Nephron progenitor cell (in vitro differentiated cells): ENCODE measurements around the gene ZNF584.
A peak's percentile ranks its signal among the peaks of the same experiment; 100 is the strongest.

Experiments
- DNase-seq: peaks from one replicate; pipeline ENCODE4 v3.0.0; 2021
- H3K27ac Mint-ChIP-seq: 2 replicates; pipeline ENCODE4 v1.8.0; 2021; ENCODE audit warnings: mild to moderate bottlenecking, moderate library complexity, mixed read lengths
- H3K27me3 Mint-ChIP-seq: 2 replicates; pipeline ENCODE4 v1.8.0; 2021; ENCODE audit warnings: mild to moderate bottlenecking, low read depth, mixed read lengths; ENCODE audit not compliant: poor library complexity
- H3K36me3 Mint-ChIP-seq: 2 replicates; pipeline ENCODE4 v1.8.0; 2021; ENCODE audit warnings: low read depth, mixed read lengths
- H3K4me1 Mint-ChIP-seq: 2 replicates; pipeline ENCODE4 v1.8.0; 2021; ENCODE audit warnings: mixed read lengths
- H3K4me3 Mint-ChIP-seq: 2 replicates; pipeline ENCODE4 v1.8.0; 2021; ENCODE audit warnings: mild to moderate bottlenecking, moderate library complexity, mixed read lengths
- H3K9me3 Mint-ChIP-seq: 2 replicates; pipeline ENCODE4 v1.8.0; 2021; ENCODE audit warnings: mild to moderate bottlenecking, moderate library complexity, mixed read lengths
- TF ChIP-seq, protein P1 (sequence below): fragments of 200-600 bp; sonication (generic); IDR thresholded peaks from 2 replicates; pipeline ENCODE4 v1.5.0; 2021; ENCODE audit warnings: antibody characterized with exemption

ZNF584 gene

DNA sequence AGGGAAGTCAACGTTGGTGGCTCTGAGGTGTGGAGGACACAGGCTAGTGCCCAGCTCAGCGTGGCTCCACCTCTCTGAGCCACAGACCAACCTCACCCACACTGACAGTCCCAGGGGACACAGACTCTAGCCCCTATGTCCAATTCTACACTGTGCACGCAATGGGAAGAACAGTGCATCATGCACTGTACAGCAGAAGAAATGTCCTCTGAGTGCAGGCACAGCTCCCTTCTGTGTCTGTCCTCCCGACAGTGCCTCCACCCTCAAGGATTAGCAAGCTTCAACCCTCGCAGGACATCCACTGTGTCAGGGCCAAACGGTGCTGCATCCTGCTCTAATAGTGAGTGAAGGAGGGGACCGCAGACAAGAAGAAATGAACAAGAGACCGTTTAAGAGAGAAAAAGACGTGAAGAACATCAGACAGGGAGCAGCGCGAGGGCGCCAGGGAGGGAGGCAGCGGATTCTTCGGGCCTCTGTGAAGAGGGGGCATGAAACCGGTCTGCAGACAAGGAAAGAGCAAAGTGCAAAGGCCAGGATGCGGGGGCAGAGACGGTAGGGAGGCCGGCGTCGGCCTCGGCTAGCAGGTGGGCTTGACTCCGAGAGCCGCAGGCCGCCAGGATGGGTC is 28.3 kb upstream of the ZNF584 start:
- peak overlapping the region; percentile 91 for H3K4me3 Mint-ChIP-seq

DNA sequence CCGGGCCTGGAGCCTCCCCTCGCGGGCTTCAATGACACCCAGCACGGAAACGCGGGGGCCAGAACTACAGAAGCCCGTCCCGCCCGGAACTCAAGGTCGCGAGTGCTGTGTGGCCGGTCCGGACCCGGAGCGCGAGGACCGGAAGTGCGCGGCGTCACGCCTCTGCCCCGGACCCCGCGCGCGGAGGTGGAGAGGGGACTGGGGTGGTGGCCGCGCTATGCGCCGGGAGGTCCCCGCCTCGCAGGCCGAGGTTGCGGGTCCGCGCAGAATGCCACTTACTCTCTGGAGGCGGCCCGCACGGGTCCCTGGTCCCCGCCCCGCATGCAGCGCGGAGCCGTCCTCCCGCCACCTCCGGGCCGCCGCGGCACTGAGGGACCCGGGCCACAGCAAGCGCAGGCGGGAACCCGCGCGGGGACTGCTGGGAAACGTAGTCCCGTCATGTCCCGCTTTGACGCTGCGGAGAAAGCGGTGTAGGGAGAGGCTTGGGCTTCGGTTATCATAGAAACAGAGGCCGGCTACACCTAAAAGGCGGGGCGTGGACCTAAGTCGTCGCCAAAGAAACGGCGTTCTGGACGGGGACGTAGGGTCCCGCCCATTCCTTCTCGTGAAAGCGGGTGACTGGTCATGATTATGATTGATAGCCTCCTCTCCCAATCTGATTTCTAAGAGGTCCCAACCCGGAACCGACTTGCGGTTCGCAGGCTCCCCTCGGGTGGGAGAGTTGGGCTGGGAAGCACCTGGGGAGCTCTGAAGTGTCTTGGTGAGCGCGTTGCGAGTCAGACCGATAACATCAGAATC is 27.6 kb upstream of the ZNF584 start, which contains the start of gene ZNF837:
TSS of gene ZNF837 (minus strand) at position 369 of the 798 bp plus-strand sequence. CDS start 11,698 bp downstream, outside the sequence.
- H3K4me1 Mint-ChIP-seq, result peaks cover 35% of the 10 kb centered on the region
- DNase-seq, result peak; percentile 95
- peak within 1 kb of the TSS; percentile 91 for H3K27ac Mint-ChIP-seq
- no peaks in the 10 kb centered on the region for H3K36me3 Mint-ChIP-seq
- no peaks in the 10 kb centered on the region for H3K9me3 Mint-ChIP-seq
- H3K27me3 Mint-ChIP-seq, result no peaks in the 10 kb centered on the region
- TF ChIP-seq, protein P1, sequence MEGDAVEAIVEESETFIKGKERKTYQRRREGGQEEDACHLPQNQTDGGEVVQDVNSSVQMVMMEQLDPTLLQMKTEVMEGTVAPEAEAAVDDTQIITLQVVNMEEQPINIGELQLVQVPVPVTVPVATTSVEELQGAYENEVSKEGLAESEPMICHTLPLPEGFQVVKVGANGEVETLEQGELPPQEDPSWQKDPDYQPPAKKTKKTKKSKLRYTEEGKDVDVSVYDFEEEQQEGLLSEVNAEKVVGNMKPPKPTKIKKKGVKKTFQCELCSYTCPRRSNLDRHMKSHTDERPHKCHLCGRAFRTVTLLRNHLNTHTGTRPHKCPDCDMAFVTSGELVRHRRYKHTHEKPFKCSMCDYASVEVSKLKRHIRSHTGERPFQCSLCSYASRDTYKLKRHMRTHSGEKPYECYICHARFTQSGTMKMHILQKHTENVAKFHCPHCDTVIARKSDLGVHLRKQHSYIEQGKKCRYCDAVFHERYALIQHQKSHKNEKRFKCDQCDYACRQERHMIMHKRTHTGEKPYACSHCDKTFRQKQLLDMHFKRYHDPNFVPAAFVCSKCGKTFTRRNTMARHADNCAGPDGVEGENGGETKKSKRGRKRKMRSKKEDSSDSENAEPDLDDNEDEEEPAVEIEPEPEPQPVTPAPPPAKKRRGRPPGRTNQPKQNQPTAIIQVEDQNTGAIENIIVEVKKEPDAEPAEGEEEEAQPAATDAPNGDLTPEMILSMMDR, result no peak
- H3K4me3 Mint-ChIP-seq, result peak within 1 kb of the TSS; percentile 91

More for the DNA sequence above, 28.3 kb upstream of the ZNF584 start:
- H3K9me3 Mint-ChIP-seq, result no peaks in the 10 kb centered on the region
- no peak for DNase-seq
- peaks cover 28% of the 10 kb centered on the region for H3K4me1 Mint-ChIP-seq
- H3K36me3 Mint-ChIP-seq, result no peaks in the 10 kb centered on the region
- no peaks in the 10 kb centered on the region for H3K27me3 Mint-ChIP-seq
- TF ChIP-seq, protein P1, result no peak
- peak overlapping the region; percentile 91 for H3K27ac Mint-ChIP-seq

DNA sequence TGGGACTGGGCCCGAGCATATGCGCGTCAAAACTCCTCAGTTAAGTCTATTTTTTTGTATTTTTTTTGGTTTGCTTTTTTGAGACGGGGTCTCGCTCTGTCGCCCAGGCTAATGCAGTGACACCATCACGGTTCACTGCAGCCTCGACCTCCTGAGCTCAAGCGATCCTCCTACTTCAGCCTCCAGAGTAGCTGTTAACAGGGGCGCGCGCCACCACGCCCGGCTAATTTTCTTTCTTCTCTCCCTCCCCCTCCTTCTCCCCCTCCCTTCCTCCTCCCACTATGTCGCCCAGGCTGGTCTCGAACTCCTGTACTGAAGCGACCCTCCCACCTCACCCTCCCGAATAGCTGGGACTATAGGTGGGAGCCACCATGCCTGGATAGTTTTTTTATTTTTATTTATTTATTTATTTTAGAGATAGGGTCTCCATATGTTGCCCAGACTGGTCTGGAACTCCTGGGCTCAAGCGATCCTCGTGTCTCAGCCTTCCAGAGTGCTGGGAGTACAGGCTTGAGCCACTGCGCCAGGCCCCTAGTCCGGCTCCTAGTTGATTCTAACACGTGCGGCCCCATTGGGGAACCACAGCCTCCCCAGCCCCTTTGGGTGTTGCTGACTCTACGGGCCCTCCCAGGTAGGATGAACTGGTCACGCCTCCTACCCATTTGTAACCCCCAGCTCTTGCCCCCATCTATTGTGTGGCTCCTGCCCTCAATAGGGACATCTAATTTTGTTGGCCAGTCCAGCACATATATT is 26.8 kb upstream of the ZNF584 start:
- H3K36me3 Mint-ChIP-seq, result no peaks in the 10 kb centered on the region
- H3K4me1 Mint-ChIP-seq, result peaks cover 40% of the 10 kb centered on the region

DNA sequence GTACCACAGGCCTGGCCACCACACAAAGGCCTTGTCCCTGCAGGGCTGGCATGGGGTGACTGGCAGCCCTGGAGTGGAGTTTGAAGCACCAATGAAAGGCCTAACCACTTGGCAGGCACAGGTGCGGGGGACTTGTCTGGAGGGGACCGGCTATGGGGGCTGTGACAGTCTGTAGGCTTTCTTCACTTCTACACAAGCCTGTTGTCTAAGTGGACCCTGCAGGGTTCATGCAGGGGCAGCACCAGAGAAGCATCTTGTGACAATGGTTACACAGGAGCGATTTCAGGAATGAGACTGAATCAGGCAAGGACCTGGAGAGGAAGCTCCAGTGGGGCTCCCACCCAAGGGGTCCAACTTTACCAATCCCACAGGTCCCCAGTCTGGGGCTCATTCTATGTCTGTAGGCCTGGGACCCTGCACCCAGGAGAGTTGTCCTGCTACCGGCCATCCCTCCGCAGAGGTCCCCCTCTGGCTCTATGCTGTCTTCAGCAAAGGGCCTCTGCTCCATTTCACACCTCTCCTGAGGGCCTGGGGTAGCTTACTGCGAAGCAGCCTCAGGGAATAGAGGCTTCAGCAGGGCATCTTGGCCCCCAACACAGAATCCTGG is 25.3 kb upstream of the ZNF584 start:
- Mint-ChIP-seq H3K36me3 (peaks cover 4% of the 10 kb centered on the region), H3K4me1 (peaks cover 52% of the 10 kb centered on the region), H3K9me3 (no peaks in the 10 kb centered on the region), H3K27me3 (no peaks in the 10 kb centered on the region), H3K27ac (no peak overlapping the region), H3K4me3 (peak overlapping the region; percentile 42)
- no peak for DNase-seq
- TF ChIP-seq, protein P1, result no peak

More for the DNA sequence above, 26.8 kb upstream of the ZNF584 start:
- no peaks in the 10 kb centered on the region for H3K9me3 Mint-ChIP-seq
- peak; percentile 22 for DNase-seq
- peak overlapping the region; percentile 91 for H3K4me3 Mint-ChIP-seq
- H3K27ac Mint-ChIP-seq, result peak overlapping the region; percentile 77
- no peaks in the 10 kb centered on the region for H3K27me3 Mint-ChIP-seq
- TF ChIP-seq, protein P1, result no peak

DNA sequence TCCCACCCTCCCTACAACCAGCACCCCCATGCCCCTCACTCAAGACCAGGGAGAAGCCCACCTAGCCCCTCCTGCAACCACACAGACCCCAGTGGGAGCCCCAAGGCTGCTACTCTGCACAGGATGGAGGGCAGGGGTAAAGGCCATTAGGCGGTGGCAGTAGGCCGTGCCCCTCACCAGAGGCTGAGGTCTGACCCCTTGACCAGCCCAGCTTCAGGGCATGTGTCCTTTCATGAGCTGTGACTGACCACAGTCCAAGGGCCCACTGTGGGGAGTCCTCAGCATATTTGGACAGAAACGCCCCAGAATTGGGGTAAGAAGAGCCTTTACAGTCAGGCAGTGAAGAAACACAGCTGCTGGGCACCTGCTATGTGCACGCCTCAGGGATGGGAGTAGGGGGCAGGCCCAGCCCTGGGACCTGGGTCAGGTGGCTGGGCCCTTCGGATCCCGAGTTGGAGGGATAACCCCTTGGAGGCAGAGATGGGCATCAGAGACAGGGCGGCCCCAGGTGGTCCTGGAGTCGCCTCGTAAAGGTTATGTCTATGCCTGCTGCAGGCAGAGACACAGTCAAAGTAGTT is 23.0 kb upstream of the ZNF584 start:
- H3K4me1 Mint-ChIP-seq, result peaks cover 51% of the 10 kb centered on the region
- no peaks in the 10 kb centered on the region for H3K27me3 Mint-ChIP-seq
- peak overlapping the region; percentile 99 for H3K27ac Mint-ChIP-seq
- peak overlapping the region; percentile 96 for H3K4me3 Mint-ChIP-seq
- H3K9me3 Mint-ChIP-seq, result no peaks in the 10 kb centered on the region
- TF ChIP-seq, protein P1, result no peak
- peaks cover 18% of the 10 kb centered on the region for H3K36me3 Mint-ChIP-seq
- DNase-seq, result no peak
